ENCODE results near the gene CD6. TPM values are rescaled to one million over a fixed set of nuclear protein-coding genes. Genes with fewer than 3 reads are reported as not detected.

Gene CD6
- total RNA-seq, 3 donors from 2014 or later = 0.80 to 1.9 (median 0.98) TPM

DNA sequence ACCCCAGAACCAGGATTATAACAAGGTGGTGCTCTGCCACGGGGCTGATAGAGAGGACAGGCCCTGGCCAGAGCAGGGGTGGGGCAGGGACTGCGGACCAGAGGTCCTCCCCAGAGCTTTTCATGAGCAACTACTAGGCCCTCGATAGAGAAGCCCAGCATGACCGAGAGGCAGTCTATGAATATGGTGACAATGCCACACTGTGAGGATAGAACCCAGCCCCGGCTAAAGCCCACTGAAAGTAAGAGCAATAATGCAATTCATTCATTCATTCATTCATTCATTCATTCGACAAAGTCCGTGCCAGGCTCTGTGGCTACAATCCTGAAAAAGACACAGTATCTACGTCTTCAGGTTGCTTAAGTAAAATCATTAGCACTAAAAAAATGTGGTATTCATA is 95.2 kb downstream of the CD6 start:
- intact Hi-C loops (cut with DNase I; ENCODE audit: low total_unique reads) = loop anchor here (10.0 kb wide), 1 partner anchor 1752 kb away; no protein-coding TSS in a partner anchor
- H3K27me3 ChIP-seq = no peaks in the 10 kb centered on the region

DNA sequence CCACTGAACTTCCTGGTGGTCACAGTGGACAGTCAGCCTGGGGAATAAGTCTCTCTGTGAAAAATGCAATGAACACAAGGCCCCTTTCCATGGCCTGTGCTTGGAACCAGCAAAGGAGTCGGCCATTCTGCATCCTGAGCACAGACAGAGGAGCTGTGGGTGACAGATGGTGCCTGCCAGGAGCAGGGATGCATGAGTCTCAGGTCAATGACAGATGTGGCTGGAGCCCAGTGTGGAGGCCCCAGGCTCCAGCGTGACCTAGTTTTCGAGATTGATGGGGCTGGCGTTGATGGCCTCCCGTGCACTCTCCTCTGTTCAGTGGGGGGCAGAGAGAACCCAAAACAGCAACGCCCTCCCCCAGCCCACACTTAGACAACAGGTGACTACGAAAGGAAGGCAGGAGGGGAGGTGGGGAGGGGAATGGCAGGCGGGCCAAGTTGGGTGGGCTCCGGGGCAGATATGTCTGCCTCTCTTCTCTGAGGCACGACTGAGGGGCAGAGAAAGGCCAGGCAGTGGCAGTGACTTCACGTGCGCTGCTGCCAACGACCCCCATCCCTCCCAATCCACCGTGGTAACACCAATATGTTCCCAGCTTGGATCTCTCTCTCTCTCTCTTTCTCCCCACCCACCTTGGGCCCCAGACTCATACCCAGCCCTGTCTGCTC is 96.4 kb downstream of the CD6 start:
- H3K27me3 ChIP-seq = no peaks in the 10 kb centered on the region
- H3K36me3 ChIP-seq = no peaks in the 10 kb centered on the region
- no peaks in the 10 kb centered on the region for H3K4me1 ChIP-seq
- H3K9me3 ChIP-seq = no peaks in the 10 kb centered on the region
- intact Hi-C loops (cut with DNase I; ENCODE audit: low total_unique reads) = loop anchor here (10.0 kb wide), 1 partner anchor 1753 kb away; no protein-coding TSS in a partner anchor
- no peak for DNase-seq (ENCODE audit: low spot score in 2 of 2)
- no peak overlapping the region for H3K27ac ChIP-seq
- no peak overlapping the region for H3K4me3 ChIP-seq
- TF ChIP-seq, protein P1, sequence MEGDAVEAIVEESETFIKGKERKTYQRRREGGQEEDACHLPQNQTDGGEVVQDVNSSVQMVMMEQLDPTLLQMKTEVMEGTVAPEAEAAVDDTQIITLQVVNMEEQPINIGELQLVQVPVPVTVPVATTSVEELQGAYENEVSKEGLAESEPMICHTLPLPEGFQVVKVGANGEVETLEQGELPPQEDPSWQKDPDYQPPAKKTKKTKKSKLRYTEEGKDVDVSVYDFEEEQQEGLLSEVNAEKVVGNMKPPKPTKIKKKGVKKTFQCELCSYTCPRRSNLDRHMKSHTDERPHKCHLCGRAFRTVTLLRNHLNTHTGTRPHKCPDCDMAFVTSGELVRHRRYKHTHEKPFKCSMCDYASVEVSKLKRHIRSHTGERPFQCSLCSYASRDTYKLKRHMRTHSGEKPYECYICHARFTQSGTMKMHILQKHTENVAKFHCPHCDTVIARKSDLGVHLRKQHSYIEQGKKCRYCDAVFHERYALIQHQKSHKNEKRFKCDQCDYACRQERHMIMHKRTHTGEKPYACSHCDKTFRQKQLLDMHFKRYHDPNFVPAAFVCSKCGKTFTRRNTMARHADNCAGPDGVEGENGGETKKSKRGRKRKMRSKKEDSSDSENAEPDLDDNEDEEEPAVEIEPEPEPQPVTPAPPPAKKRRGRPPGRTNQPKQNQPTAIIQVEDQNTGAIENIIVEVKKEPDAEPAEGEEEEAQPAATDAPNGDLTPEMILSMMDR (IDR thresholded peaks at IDR 0.05) = no peak

More for the DNA sequence above, 95.2 kb downstream of the CD6 start:
- no peaks in the 10 kb centered on the region for H3K9me3 ChIP-seq
- TF ChIP-seq, protein P1 (IDR thresholded peaks at IDR 0.05) = no peak
- no peak for TF ChIP-seq POLR2AphosphoS5 (IDR thresholded peaks at IDR 0.05)
- no peak for TF ChIP-seq POLR2A (IDR thresholded peaks at IDR 0.05)
- no peak for DNase-seq (ENCODE audit: low spot score in 2 of 2)
- H3K4me1 ChIP-seq = no peaks in the 10 kb centered on the region
- H3K36me3 ChIP-seq = no peaks in the 10 kb centered on the region
- no peak overlapping the region for H3K4me3 ChIP-seq
- no peak overlapping the region for H3K27ac ChIP-seq

DNA sequence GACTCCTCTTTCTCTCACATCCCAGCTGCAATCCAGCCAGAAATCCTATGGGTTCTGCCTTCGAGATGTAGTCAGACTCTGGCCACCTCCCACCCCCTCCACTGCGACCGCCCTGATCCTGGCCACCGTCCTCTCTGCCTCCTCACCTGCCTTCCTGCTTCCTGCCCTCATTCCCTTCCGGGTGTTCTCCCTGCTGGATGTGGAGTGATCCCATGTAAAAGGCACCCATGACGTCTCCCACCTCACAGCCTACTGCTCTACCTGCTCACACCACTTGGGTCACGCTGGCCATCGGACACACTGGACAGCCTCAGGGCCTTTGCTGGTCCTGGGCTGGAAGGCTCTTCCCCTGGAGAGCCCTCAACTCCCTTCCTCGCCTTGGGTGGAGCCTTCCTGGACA is 97.1 kb downstream of the CD6 start:
- TF ChIP-seq POLR2AphosphoS5 (IDR thresholded peaks at IDR 0.05) (no peak), POLR2A (IDR thresholded peaks at IDR 0.05) (no peak)
- TF ChIP-seq, protein P1 (IDR thresholded peaks at IDR 0.05) = no peak
- intact Hi-C loops (cut with DNase I; ENCODE audit: low total_unique reads) = loop anchor here (10.0 kb wide), 1 partner anchor 1754 kb away; no protein-coding TSS in a partner anchor
- Histone ChIP-seq H3K36me3 (no peaks in the 10 kb centered on the region), H3K27ac (no peak overlapping the region), H3K4me1 (no peaks in the 10 kb centered on the region), H3K4me3 (no peak overlapping the region), H3K27me3 (no peaks in the 10 kb centered on the region), H3K9me3 (no peaks in the 10 kb centered on the region)
- no peak for DNase-seq (ENCODE audit: low spot score in 2 of 2)

DNA sequence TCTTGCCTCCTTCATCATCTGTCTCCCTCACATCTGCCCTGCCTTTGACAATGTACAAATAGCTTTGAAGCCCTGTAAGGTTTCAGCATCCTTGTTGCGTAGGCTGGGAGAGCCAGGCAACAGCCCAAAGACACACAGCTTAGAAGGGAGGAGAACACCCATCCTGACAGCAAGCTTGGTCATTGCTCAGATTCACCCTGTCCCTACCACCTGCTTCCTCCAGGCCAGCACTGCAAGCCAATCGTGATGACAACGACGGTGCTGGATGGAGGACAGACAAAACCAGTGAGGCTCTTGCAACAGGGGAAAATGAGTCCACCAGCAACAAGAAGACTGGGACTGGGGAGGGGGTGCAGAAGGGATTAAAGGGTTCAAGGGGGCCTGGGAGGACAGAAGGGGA is 97.9 kb downstream of the CD6 start:
- Histone ChIP-seq H3K27ac (no peak overlapping the region), H3K4me1 (no peaks in the 10 kb centered on the region), H3K4me3 (no peak overlapping the region), H3K9me3 (no peaks in the 10 kb centered on the region), H3K27me3 (no peaks in the 10 kb centered on the region), H3K36me3 (no peaks in the 10 kb centered on the region)
- TF ChIP-seq, protein P1 (IDR thresholded peaks at IDR 0.05) = no peak
- no peak for TF ChIP-seq POLR2A (IDR thresholded peaks at IDR 0.05)
- TF ChIP-seq POLR2AphosphoS5 (IDR thresholded peaks at IDR 0.05) = no peak
- intact Hi-C loops (cut with DNase I; ENCODE audit: low total_unique reads) = loop anchor here (10.0 kb wide), 1 partner anchor 1755 kb away; no protein-coding TSS in a partner anchor
- DNase-seq (ENCODE audit: low spot score in 2 of 2) = no peak

Other genes starting within 250 kb of the CD6 start
- not detected for gene MS4A18, start 247.0 kb upstream of the CD6 start, total RNA-seq
- gene MS4A15, start 214.8 kb upstream of the CD6 start, total RNA-seq = not detected
- not detected for gene MS4A10, start 186.3 kb upstream of the CD6 start, total RNA-seq
- 10 to 100 TPM; 17.8 to 22.9 (median 19.5) TPM for gene CCDC86, start 129.6 kb upstream of the CD6 start, total RNA-seq
- under 1 TPM in 2 of 3 donors, not detected in 1; 0.16 to 0.59 TPM for gene PTGDR2, start 115.7 kb upstream of the CD6 start, total RNA-seq
- under 1 TPM in 2 of 3 donors, not detected in 1; 0.32 to 0.73 TPM for gene ZP1, start 104.1 kb upstream of the CD6 start, total RNA-seq
- 10 to 100 TPM; 56.0 to 82.7 (median 81.3) TPM for gene PRPF19, start 65.1 kb upstream of the CD6 start, total RNA-seq
- 100 to 1,000 TPM in 1 of 3 donors, 10 to 100 TPM in 2; 77.6 to 112 (median 77.7) TPM for gene TMEM109, start 57.5 kb upstream of the CD6 start, total RNA-seq
- 10 to 100 TPM in 1 of 3 donors, 1 to 10 TPM in 2; 2.9 to 11.0 (median 8.5) TPM for gene TMEM132A, start 47.2 kb upstream of the CD6 start, total RNA-seq
- 10 to 100 TPM in 2 of 3 donors, 1 to 10 TPM in 1; 8.8 to 23.2 (median 20.8) TPM for gene SLC15A3, start 19.5 kb upstream of the CD6 start, total RNA-seq
- gene CD5, start 130.8 kb downstream of the CD6 start, total RNA-seq = 1 to 10 TPM in 1 of 3 donors, under 1 TPM in 2; 0.80 to 1.3 (median 0.88) TPM
- 10 to 100 TPM in 2 of 3 donors, 1 to 10 TPM in 1; 9.3 to 20.3 (median 17.1) TPM for gene VPS37C, start 189.7 kb downstream of the CD6 start, total RNA-seq
- gene PGA3, start 231.8 kb downstream of the CD6 start, total RNA-seq = 10 to 100 TPM in 1 of 3 donors, 1 to 10 TPM in 1, not detected in 1; 3.7 to 11.3 TPM

All from breast epithelium (tissue), 4 donors.